Type B pancreatic cell (in vitro differentiated cells): ENCODE measurements around the gene GIMD1. TPM values are rescaled to one million over a fixed set of nuclear protein-coding genes. Genes with fewer than 3 reads are reported as not detected.
"Not testable (repeated sequence)": the region's sequence is repeated elsewhere in the genome, so short reads cannot be mapped to it uniquely, and the experiment has no call there.

Source experiments
- DNase-seq: peaks from one replicate; pipeline ENCODE4 v3.0.0; 2021; ENCODE audit warnings: mixed read lengths; ENCODE audit not compliant: unreplicated experiment; ENCODE audit errors: extremely low spot score
- H3K27ac Mint-ChIP-seq: 2 replicates; pipeline ENCODE4 v1.8.0; 2021; ENCODE audit warnings: mild to moderate bottlenecking, mixed read lengths
- H3K27me3 Mint-ChIP-seq: 2 replicates; pipeline ENCODE4 v1.8.0; 2021; ENCODE audit warnings: mixed read lengths
- H3K36me3 Mint-ChIP-seq: 2 replicates; pipeline ENCODE4 v1.8.0; 2021; ENCODE audit warnings: mixed read lengths
- H3K4me1 Mint-ChIP-seq: one replicate; pipeline ENCODE4 v1.8.0; 2021; ENCODE audit warnings: mixed read lengths; ENCODE audit not compliant: unreplicated experiment
- H3K4me3 Mint-ChIP-seq: 2 replicates; pipeline ENCODE4 v1.8.0; 2021; ENCODE audit warnings: mild to moderate bottlenecking, mixed read lengths
- H3K9me3 Mint-ChIP-seq: 2 replicates; pipeline ENCODE4 v1.8.0; 2021; ENCODE audit warnings: mixed read lengths
- CTCF ChIP-seq: fragments of 200-600 bp; sonication (generic); conservative IDR thresholded peaks from 2 replicates; pipeline ENCODE4 v1.5.0; 2021; ENCODE audit warnings: antibody characterized with exemption, mild to moderate bottlenecking
- long read RNA-seq: library from polyadenylated mRNA; unstranded; transcript quantifications from one replicate; pipeline ENCODE4 v2.0.0, GENCODE V29; 2020
- total RNA-seq: library from RNA; stranded (reverse); gene quantifications from 2 replicates; pipeline ENCODE4 v1.2.1, GENCODE V29; 2021; ENCODE audit warnings: low replicate concordance

The GIMD1 gene
- total RNA-seq: not detected in 2 replicates
- long read RNA-seq: 0 reads

- Mint-ChIP-seq H3K36me3 (no peaks in the 10 kb centered on the region), H3K27ac (no peak within 1 kb of the TSS), H3K4me3 (no peak within 1 kb of the TSS), H3K9me3 (no peaks in the 10 kb centered on the region), H3K4me1 (peaks cover 3% of the 10 kb centered on the region), H3K27me3 (no peaks in the 10 kb centered on the region)
- no peak for TF ChIP-seq CTCF
- no peak for DNase-seq
Measured at GRCh38 chr4:106368678-106369077, at the start of gene GIMD1. GIMD1 (minus strand) TSS chr4:106368778; CDS start chr4:106367435, 1,343 bp downstream.

GRCh38 chr4:106414366-106414765 is 45.8 kb upstream of the GIMD1 start:
- DNase-seq: no peak
- Mint-ChIP-seq H3K27me3 (no peaks in the 10 kb centered on the region), H3K4me1 (peaks cover 10% of the 10 kb centered on the region), H3K36me3 (no peaks in the 10 kb centered on the region), H3K4me3 (no peak overlapping the region), H3K27ac (no peak overlapping the region), H3K9me3 (no peaks in the 10 kb centered on the region)
- TF ChIP-seq CTCF: no peak

- no peak for TF ChIP-seq CTCF
- Mint-ChIP-seq H3K27me3 (no peaks in the 10 kb centered on the region), H3K27ac (no peak overlapping the region), H3K36me3 (no peaks in the 10 kb centered on the region), H3K4me3 (no peak overlapping the region), H3K4me1 (peaks cover 5% of the 10 kb centered on the region), H3K9me3 (peaks cover 4% of the 10 kb centered on the region)
- DNase-seq: no peak
Measured at GRCh38 chr4:106409901-106410889, 41.6 kb upstream of the GIMD1 start.

GRCh38 chr4:106408004-106408403 is 39.4 kb upstream of the GIMD1 start:
- not testable (repeated sequence) for H3K36me3 Mint-ChIP-seq, H3K4me1 Mint-ChIP-seq, H3K27me3 Mint-ChIP-seq, H3K9me3 Mint-ChIP-seq, H3K4me3 Mint-ChIP-seq, DNase-seq, H3K27ac Mint-ChIP-seq

GRCh38 chr4:106401157-106401556 is 32.6 kb upstream of the GIMD1 start:
- Mint-ChIP-seq H3K36me3 (no peaks in the 10 kb centered on the region), H3K27ac (no peak overlapping the region), H3K27me3 (no peaks in the 10 kb centered on the region), H3K4me1 (no peaks in the 10 kb centered on the region), H3K4me3 (no peak overlapping the region), H3K9me3 (no peaks in the 10 kb centered on the region)
- no peak for TF ChIP-seq CTCF
- no peak for DNase-seq

GRCh38 chr4:106398898-106399297 is 30.3 kb upstream of the GIMD1 start:
- H3K36me3 Mint-ChIP-seq, H3K4me1 Mint-ChIP-seq, H3K9me3 Mint-ChIP-seq, H3K4me3 Mint-ChIP-seq, DNase-seq, H3K27me3 Mint-ChIP-seq, H3K27ac Mint-ChIP-seq: not testable (repeated sequence)
